ENCODE results near the gene NRXN3. TPM values are rescaled to one million over a fixed set of nuclear protein-coding genes. Genes with fewer than 3 reads are reported as not detected.

Gene NRXN3
- total and polyA plus RNA-seq, 4 donors = 0.07 to 1.2 (median 0.23) TPM

GRCh38 chr14:78705989-78706388, 535.8 kb downstream of the NRXN3 start:
- DNase-seq (ENCODE audit: low spot score) = no peak
- H3K27ac ChIP-seq (ENCODE audit: low read depth in 1 of 2, low read length in 2 of 2) = no peak overlapping the region
- no peak for TF ChIP-seq YY1 (IDR thresholded peaks at IDR 0.05)
- TF ChIP-seq, protein P1, sequence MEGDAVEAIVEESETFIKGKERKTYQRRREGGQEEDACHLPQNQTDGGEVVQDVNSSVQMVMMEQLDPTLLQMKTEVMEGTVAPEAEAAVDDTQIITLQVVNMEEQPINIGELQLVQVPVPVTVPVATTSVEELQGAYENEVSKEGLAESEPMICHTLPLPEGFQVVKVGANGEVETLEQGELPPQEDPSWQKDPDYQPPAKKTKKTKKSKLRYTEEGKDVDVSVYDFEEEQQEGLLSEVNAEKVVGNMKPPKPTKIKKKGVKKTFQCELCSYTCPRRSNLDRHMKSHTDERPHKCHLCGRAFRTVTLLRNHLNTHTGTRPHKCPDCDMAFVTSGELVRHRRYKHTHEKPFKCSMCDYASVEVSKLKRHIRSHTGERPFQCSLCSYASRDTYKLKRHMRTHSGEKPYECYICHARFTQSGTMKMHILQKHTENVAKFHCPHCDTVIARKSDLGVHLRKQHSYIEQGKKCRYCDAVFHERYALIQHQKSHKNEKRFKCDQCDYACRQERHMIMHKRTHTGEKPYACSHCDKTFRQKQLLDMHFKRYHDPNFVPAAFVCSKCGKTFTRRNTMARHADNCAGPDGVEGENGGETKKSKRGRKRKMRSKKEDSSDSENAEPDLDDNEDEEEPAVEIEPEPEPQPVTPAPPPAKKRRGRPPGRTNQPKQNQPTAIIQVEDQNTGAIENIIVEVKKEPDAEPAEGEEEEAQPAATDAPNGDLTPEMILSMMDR (IDR thresholded peaks at IDR 0.05; ENCODE audit: low read depth, low read length, missing input control) = no peak
- TF ChIP-seq, protein P2, sequence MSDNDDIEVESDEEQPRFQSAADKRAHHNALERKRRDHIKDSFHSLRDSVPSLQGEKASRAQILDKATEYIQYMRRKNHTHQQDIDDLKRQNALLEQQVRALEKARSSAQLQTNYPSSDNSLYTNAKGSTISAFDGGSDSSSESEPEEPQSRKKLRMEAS (IDR thresholded peaks at IDR 0.05) = no peak
- TF ChIP-seq JUND (IDR thresholded peaks at IDR 0.05) = no peak
- TF ChIP-seq SP1 (IDR thresholded peaks at IDR 0.05) = no peak
- TF ChIP-seq HNF4A (conservative IDR thresholded peaks at IDR 0.05) = no peak
- no peak for TF ChIP-seq RAD21 (IDR thresholded peaks at IDR 0.05)
- TF ChIP-seq FOXA1 (IDR thresholded peaks at IDR 0.05) = no peak
- no peak for TF ChIP-seq EGR1 (IDR thresholded peaks at IDR 0.05; ENCODE audit: low read depth in 2 of 2)
- no peak for TF ChIP-seq TAF1 (conservative IDR thresholded peaks at IDR 0.05)
- TF ChIP-seq RXRA (IDR thresholded peaks at IDR 0.05) = no peak
- no peak for TF ChIP-seq GABPA (IDR thresholded peaks at IDR 0.05 in 1 of 2, conservative IDR thresholded peaks at IDR 0.05 in 1 of 2)
- TF ChIP-seq, protein P3, sequence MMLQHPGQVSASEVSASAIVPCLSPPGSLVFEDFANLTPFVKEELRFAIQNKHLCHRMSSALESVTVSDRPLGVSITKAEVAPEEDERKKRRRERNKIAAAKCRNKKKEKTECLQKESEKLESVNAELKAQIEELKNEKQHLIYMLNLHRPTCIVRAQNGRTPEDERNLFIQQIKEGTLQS (IDR thresholded peaks at IDR 0.05) = no peak
- no peak for TF ChIP-seq ZBTB33 (IDR thresholded peaks at IDR 0.05)
- no peak for TF ChIP-seq FOXA2 (IDR thresholded peaks at IDR 0.05)

GRCh38 chr14:78709795-78710557, 539.8 kb downstream of the NRXN3 start:
- TF ChIP-seq HNF4A (conservative IDR thresholded peaks at IDR 0.05) (no peak), FOXA1 (IDR thresholded peaks at IDR 0.05) (no peak), RXRA (IDR thresholded peaks at IDR 0.05) (no peak), YY1 (IDR thresholded peaks at IDR 0.05) (no peak), FOXA2 (IDR thresholded peaks at IDR 0.05) (no peak), EGR1 (IDR thresholded peaks at IDR 0.05; ENCODE audit: low read depth in 2 of 2) (no peak), GABPA (IDR thresholded peaks at IDR 0.05 in 1 of 2, conservative IDR thresholded peaks at IDR 0.05 in 1 of 2) (no peak), NR2F2 (IDR thresholded peaks at IDR 0.05) (no peak)
- TF ChIP-seq, protein P4, sequence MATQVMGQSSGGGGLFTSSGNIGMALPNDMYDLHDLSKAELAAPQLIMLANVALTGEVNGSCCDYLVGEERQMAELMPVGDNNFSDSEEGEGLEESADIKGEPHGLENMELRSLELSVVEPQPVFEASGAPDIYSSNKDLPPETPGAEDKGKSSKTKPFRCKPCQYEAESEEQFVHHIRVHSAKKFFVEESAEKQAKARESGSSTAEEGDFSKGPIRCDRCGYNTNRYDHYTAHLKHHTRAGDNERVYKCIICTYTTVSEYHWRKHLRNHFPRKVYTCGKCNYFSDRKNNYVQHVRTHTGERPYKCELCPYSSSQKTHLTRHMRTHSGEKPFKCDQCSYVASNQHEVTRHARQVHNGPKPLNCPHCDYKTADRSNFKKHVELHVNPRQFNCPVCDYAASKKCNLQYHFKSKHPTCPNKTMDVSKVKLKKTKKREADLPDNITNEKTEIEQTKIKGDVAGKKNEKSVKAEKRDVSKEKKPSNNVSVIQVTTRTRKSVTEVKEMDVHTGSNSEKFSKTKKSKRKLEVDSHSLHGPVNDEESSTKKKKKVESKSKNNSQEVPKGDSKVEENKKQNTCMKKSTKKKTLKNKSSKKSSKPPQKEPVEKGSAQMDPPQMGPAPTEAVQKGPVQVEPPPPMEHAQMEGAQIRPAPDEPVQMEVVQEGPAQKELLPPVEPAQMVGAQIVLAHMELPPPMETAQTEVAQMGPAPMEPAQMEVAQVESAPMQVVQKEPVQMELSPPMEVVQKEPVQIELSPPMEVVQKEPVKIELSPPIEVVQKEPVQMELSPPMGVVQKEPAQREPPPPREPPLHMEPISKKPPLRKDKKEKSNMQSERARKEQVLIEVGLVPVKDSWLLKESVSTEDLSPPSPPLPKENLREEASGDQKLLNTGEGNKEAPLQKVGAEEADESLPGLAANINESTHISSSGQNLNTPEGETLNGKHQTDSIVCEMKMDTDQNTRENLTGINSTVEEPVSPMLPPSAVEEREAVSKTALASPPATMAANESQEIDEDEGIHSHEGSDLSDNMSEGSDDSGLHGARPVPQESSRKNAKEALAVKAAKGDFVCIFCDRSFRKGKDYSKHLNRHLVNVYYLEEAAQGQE (IDR thresholded peaks at IDR 0.05) = no peak
- TF ChIP-seq, protein P1 (IDR thresholded peaks at IDR 0.05; ENCODE audit: low read depth, low read length, missing input control) = no peak
- 60% methylated on average over 5 of the region's 5 CpGs for WGBS

More at GRCh38 chr14:78705989-78706388, 535.8 kb downstream of the NRXN3 start:
- no peaks in the 10 kb centered on the region for H3K9me3 ChIP-seq (ENCODE audit: control insufficient read depth in 4 of 4, low read length in 3 of 4)
- no peak overlapping the region for H3K4me3 ChIP-seq (ENCODE audit: low read depth in 1 of 3, low read length in 3 of 3)
- no peaks in the 10 kb centered on the region for H3K36me3 ChIP-seq (ENCODE audit: control insufficient read depth in 4 of 4, insufficient read depth in 3 of 4, low read depth in 1 of 4, low read length in 3 of 4)
- H3K27me3 ChIP-seq (ENCODE audit: control insufficient read depth in 4 of 4, insufficient read depth in 4 of 4, low read length in 3 of 4) = peaks cover 0 to 2% (median 0%) of the 10 kb centered on the region in 4 donors
- no peaks in the 10 kb centered on the region for H3K4me1 ChIP-seq (ENCODE audit: control insufficient read depth in 4 of 4, insufficient read depth in 4 of 4, low read length in 3 of 4)
- no peak overlapping the region for H3K9ac ChIP-seq (ENCODE audit: low read depth in 1 of 2, low read length in 2 of 2)

More at GRCh38 chr14:78709795-78710557, 539.8 kb downstream of the NRXN3 start:
- DNase-seq (ENCODE audit: low spot score) = no peak
- Histone ChIP-seq H3K27me3 (ENCODE audit: control insufficient read depth in 4 of 4, insufficient read depth in 4 of 4, low read length in 3 of 4) (no peaks in the 10 kb centered on the region), H3K27ac (ENCODE audit: low read depth in 1 of 2, low read length in 2 of 2) (no peak overlapping the region), H3K4me1 (ENCODE audit: control insufficient read depth in 4 of 4, insufficient read depth in 4 of 4, low read length in 3 of 4) (no peaks in the 10 kb centered on the region), H3K9ac (ENCODE audit: low read depth in 1 of 2, low read length in 2 of 2) (no peak overlapping the region), H3K9me3 (ENCODE audit: control insufficient read depth in 4 of 4, low read length in 3 of 4) (no peaks in the 10 kb centered on the region), H3K36me3 (ENCODE audit: control insufficient read depth in 4 of 4, insufficient read depth in 3 of 4, low read depth in 1 of 4, low read length in 3 of 4) (no peaks in the 10 kb centered on the region), H3K4me3 (ENCODE audit: low read depth in 1 of 3, low read length in 3 of 3) (no peak overlapping the region)
